ENCODE data around the gene INTS1.

Gene INTS1

DNA sequence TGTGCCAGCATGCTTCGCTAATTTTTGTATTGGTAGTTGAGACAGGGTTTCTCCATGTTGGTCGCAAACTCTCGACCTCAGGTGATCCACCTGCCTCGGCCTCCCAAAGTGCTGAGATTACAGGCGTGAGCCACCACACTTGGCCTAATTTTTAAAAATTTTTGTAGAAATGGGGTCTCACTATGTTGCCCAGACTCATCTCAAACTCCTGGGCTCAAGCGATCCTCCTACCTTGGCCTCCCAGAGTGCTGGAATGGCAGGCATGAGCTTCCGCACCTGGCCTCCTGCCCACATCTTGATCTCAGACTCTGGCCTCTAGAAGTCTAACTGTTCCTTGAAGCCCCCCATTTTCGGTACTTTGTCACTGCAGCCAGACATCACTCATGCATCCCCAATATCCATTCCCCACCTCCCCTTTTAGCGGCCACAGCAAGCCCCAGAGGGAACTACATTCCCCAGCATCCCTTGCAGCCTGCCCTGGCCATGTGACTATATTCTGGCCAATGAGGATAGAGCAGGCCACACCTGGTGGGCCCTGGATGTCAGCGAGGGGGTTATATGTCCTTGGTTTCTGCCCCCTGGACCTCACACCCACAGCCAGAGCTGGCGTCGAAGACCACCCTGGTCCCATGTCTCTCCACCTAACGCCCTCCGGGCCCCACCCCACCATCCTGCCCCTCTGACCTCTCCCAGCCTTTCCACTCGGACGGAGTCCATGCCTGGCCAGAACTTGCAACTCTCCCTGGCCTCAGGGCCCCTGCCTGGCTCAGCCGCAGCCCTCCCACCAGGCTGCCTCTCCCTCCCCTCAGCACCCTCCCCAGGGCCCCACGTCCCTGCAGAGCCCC is 78.7 kb downstream of the INTS1 start:
- H3K79me2 ChIP-seq (ENCODE audit: insufficient read depth, low read length) = no peaks in the 10 kb centered on the region
- H3K9me2 ChIP-seq (ENCODE audit: low read depth, low read length) = no peaks in the 10 kb centered on the region
- no peak overlapping the region for H3K27ac ChIP-seq (ENCODE audit: low read depth, low read length, poor library complexity, severe bottlenecking)
- H3K4me2 ChIP-seq (ENCODE audit: low read length) = no peak overlapping the region
- H3K9ac ChIP-seq (ENCODE audit: low read length) = no peak overlapping the region
- no peaks in the 10 kb centered on the region for H4K20me1 ChIP-seq (ENCODE audit: insufficient read depth, low read length)
- no peaks in the 10 kb centered on the region; the same call in 1 of the 2 replicates for H3K27me3 ChIP-seq (ENCODE audit: insufficient read depth, low read length)
- no peak overlapping the region for H3K4me3 ChIP-seq (ENCODE audit: low read depth, low read length, poor library complexity, severe bottlenecking)
- no peaks in the 10 kb centered on the region for H3F3A ChIP-seq (ENCODE audit: insufficient read depth, low read length)
- no peaks in the 10 kb centered on the region for H3K9me3 ChIP-seq (ENCODE audit: low read length)
- H2AFZ ChIP-seq (ENCODE audit: low read length) = no peak overlapping the region
- H3K4me1 ChIP-seq (ENCODE audit: insufficient read depth, low read length, severe bottlenecking) = no peaks in the 10 kb centered on the region
- H3K36me3 ChIP-seq (ENCODE audit: insufficient read depth, low read length) = no peaks in the 10 kb centered on the region
- TF ChIP-seq, protein P1, sequence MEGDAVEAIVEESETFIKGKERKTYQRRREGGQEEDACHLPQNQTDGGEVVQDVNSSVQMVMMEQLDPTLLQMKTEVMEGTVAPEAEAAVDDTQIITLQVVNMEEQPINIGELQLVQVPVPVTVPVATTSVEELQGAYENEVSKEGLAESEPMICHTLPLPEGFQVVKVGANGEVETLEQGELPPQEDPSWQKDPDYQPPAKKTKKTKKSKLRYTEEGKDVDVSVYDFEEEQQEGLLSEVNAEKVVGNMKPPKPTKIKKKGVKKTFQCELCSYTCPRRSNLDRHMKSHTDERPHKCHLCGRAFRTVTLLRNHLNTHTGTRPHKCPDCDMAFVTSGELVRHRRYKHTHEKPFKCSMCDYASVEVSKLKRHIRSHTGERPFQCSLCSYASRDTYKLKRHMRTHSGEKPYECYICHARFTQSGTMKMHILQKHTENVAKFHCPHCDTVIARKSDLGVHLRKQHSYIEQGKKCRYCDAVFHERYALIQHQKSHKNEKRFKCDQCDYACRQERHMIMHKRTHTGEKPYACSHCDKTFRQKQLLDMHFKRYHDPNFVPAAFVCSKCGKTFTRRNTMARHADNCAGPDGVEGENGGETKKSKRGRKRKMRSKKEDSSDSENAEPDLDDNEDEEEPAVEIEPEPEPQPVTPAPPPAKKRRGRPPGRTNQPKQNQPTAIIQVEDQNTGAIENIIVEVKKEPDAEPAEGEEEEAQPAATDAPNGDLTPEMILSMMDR (IDR thresholded peaks at IDR 0.05; ENCODE audit: low read length) = no peak
- TF ChIP-seq EZH2 (IDR thresholded peaks at IDR 0.05; ENCODE audit: borderline replicate concordance, low read length) = no peak

DNA sequence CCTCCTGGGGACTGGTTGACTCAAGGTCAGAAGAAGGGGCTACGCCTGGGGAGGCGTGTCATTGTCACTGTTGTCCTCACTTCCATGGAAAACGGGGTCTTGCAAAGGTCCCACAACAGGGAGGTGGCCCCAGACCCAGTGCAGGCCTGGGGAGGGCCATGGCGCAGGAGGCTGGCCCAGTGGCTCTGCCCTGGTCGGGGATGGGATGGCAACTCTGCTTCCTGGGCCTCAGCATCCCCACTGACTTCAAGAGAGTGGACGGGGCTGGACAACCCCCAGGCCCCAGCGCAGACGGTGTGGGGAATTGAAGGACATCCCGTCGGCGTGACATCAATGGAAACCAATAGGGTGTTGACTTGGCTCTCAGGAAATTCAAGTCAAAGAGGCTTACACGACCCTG is 80.1 kb downstream of the INTS1 start:
- Histone ChIP-seq H3K4me2 (ENCODE audit: low read length) (no peak overlapping the region), H3F3A (ENCODE audit: insufficient read depth, low read length) (no peaks in the 10 kb centered on the region), H3K4me1 (ENCODE audit: insufficient read depth, low read length, severe bottlenecking) (no peaks in the 10 kb centered on the region), H3K9ac (ENCODE audit: low read length) (no peak overlapping the region), H3K4me3 (ENCODE audit: low read depth, low read length, poor library complexity, severe bottlenecking) (no peak overlapping the region), H3K9me3 (ENCODE audit: low read length) (no peaks in the 10 kb centered on the region), H3K27ac (ENCODE audit: low read depth, low read length, poor library complexity, severe bottlenecking) (no peak overlapping the region), H3K9me2 (ENCODE audit: low read depth, low read length) (no peaks in the 10 kb centered on the region), H3K27me3 (ENCODE audit: insufficient read depth, low read length) (no peaks in the 10 kb centered on the region; the same call in 1 of the 2 replicates), H3K36me3 (ENCODE audit: insufficient read depth, low read length) (no peaks in the 10 kb centered on the region), H4K20me1 (ENCODE audit: insufficient read depth, low read length) (no peaks in the 10 kb centered on the region), H3K79me2 (ENCODE audit: insufficient read depth, low read length) (no peaks in the 10 kb centered on the region), H2AFZ (ENCODE audit: low read length) (no peak overlapping the region)
- no peak for TF ChIP-seq EZH2 (IDR thresholded peaks at IDR 0.05; ENCODE audit: borderline replicate concordance, low read length)
- TF ChIP-seq, protein P1 (IDR thresholded peaks at IDR 0.05; ENCODE audit: low read length) = no peak

DNA sequence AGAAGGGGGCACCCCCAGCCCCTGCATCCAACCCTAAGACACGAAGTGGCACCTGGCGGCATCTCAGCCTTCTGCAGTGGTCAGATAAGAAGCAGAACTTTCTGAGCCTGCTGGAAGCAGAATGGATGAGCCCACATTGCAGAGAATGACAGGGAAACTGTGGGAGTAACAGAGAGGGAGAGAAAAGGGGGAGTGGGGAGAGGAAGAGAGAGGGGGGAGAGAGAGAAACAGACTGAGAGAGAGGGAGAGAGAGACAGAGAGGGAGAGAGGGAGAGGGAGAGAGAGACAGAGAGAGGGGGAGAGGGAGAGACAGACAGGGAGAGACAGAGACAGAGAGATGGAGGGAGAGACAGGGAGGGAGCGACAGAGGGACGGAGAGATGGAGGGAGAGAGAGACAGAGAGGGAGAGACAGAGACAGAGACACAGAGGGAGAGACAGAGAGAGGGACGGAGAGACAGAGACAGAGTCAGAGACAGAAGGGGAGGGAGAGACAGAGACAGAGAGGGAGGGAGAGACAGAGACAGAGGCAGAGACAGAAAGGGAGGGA is 80.9 kb downstream of the INTS1 start:
- Histone ChIP-seq H3K4me1 (ENCODE audit: insufficient read depth, low read length, severe bottlenecking) (no peaks in the 10 kb centered on the region), H3K4me2 (ENCODE audit: low read length) (no peak overlapping the region), H3K36me3 (ENCODE audit: insufficient read depth, low read length) (no peaks in the 10 kb centered on the region), H3K4me3 (ENCODE audit: low read depth, low read length, poor library complexity, severe bottlenecking) (no peak overlapping the region), H4K20me1 (ENCODE audit: insufficient read depth, low read length) (no peaks in the 10 kb centered on the region), H2AFZ (ENCODE audit: low read length) (no peak overlapping the region), H3F3A (ENCODE audit: insufficient read depth, low read length) (no peaks in the 10 kb centered on the region), H3K9me3 (ENCODE audit: low read length) (no peaks in the 10 kb centered on the region), H3K9ac (ENCODE audit: low read length) (no peak overlapping the region), H3K9me2 (ENCODE audit: low read depth, low read length) (no peaks in the 10 kb centered on the region), H3K27ac (ENCODE audit: low read depth, low read length, poor library complexity, severe bottlenecking) (no peak overlapping the region), H3K79me2 (ENCODE audit: insufficient read depth, low read length) (no peaks in the 10 kb centered on the region), H3K27me3 (ENCODE audit: insufficient read depth, low read length) (no peaks in the 10 kb centered on the region; the same call in 1 of the 2 replicates)
- TF ChIP-seq EZH2 (IDR thresholded peaks at IDR 0.05; ENCODE audit: borderline replicate concordance, low read length) = no peak
- TF ChIP-seq, protein P1 (IDR thresholded peaks at IDR 0.05; ENCODE audit: low read length) = no peak

Data from OCI-LY1 (cell line).